ENCODE results near the gene ATP2B2.

ATP2B2 gene

GRCh38 chr3:10281951-10282350, 223.4 kb downstream of the ATP2B2 start:
- no peak for TF ChIP-seq CTCF (IDR thresholded peaks at IDR 0.05; ENCODE audit: low read depth, low read length, missing control alignments)
- no peak overlapping the region for H3K4me3 ChIP-seq (ENCODE audit: low read depth, low read length)
- DNase-seq (ENCODE audit: low read depth): no peak
- in situ Hi-C loops (cut with HindIII; ENCODE audit: low sequenced_read_pairs): no loop called here

- no peak overlapping the region for H3K4me3 ChIP-seq (ENCODE audit: low read depth, low read length)
- no peak for DNase-seq (ENCODE audit: low read depth)
- no peak for TF ChIP-seq CTCF (IDR thresholded peaks at IDR 0.05; ENCODE audit: low read depth, low read length, missing control alignments)
- in situ Hi-C loops (cut with HindIII; ENCODE audit: low sequenced_read_pairs): no loop called here
Observed at GRCh38 chr3:10280571-10280970, 224.8 kb downstream of the ATP2B2 start.

GRCh38 chr3:10280177-10280529, 225.2 kb downstream of the ATP2B2 start:
- no peak overlapping the region for H3K4me3 ChIP-seq (ENCODE audit: low read depth, low read length)
- in situ Hi-C loops (cut with HindIII; ENCODE audit: low sequenced_read_pairs): no loop called here
- DNase-seq (ENCODE audit: low read depth): no peak
- TF ChIP-seq CTCF (IDR thresholded peaks at IDR 0.05; ENCODE audit: low read depth, low read length, missing control alignments): no peak

- no peak overlapping the region for H3K4me3 ChIP-seq (ENCODE audit: low read depth, low read length)
- in situ Hi-C loops (cut with HindIII; ENCODE audit: low sequenced_read_pairs): no loop called here
- DNase-seq (ENCODE audit: low read depth): no peak
- no peak for TF ChIP-seq CTCF (IDR thresholded peaks at IDR 0.05; ENCODE audit: low read depth, low read length, missing control alignments)
Observed at GRCh38 chr3:10279384-10280176, 225.8 kb downstream of the ATP2B2 start.

GRCh38 chr3:10278501-10278900, 226.9 kb downstream of the ATP2B2 start:
- H3K4me3 ChIP-seq (ENCODE audit: low read depth, low read length): no peak overlapping the region
- in situ Hi-C loops (cut with HindIII; ENCODE audit: low sequenced_read_pairs): no loop called here
- no peak for TF ChIP-seq CTCF (IDR thresholded peaks at IDR 0.05; ENCODE audit: low read depth, low read length, missing control alignments)
- no peak for DNase-seq (ENCODE audit: low read depth)

GRCh38 chr3:10277115-10277625, 228.2 kb downstream of the ATP2B2 start:
- in situ Hi-C loops (cut with HindIII; ENCODE audit: low sequenced_read_pairs): no loop called here
- no peak overlapping the region for H3K4me3 ChIP-seq (ENCODE audit: low read depth, low read length)
- no peak for DNase-seq (ENCODE audit: low read depth)
- no peak for TF ChIP-seq CTCF (IDR thresholded peaks at IDR 0.05; ENCODE audit: low read depth, low read length, missing control alignments)
